HFFc6 (cell line): ENCODE data around the gene ATL3. TPM values are rescaled to one million over a fixed set of nuclear protein-coding genes. Genes with fewer than 3 reads are reported as not detected.

Experiments used
- DNase-seq: peaks from one replicate; pipeline ENCODE4 v3.0.0-alpha.2; 2018
- H3K27ac Mint-ChIP-seq: 2 replicates; pipeline ENCODE4 v1.8.0; 2020; ENCODE audit warnings: mild to moderate bottlenecking, mixed read lengths
- H3K27me3 Mint-ChIP-seq: 2 replicates; pipeline ENCODE4 v1.8.0; 2021; ENCODE audit warnings: mild to moderate bottlenecking, moderate library complexity, mixed read lengths; ENCODE audit not compliant: insufficient read depth
- H3K36me3 Mint-ChIP-seq: 2 replicates; pipeline ENCODE4 v1.8.0; 2021; ENCODE audit warnings: low read depth, mixed read lengths
- H3K4me1 Mint-ChIP-seq: 2 replicates; pipeline ENCODE4 v1.8.0; 2020; ENCODE audit warnings: low read depth, mixed read lengths
- H3K4me3 Mint-ChIP-seq: 2 replicates; pipeline ENCODE4 v1.8.0; 2020; ENCODE audit warnings: mild to moderate bottlenecking, moderate library complexity, mixed read lengths
- H3K9me3 Mint-ChIP-seq: 2 replicates; pipeline ENCODE4 v1.8.0; 2020; ENCODE audit warnings: mild to moderate bottlenecking, mixed read lengths
- CTCF ChIP-seq: fragments of 200-600 bp; sonication (generic); IDR thresholded peaks from 2 replicates; pipeline ENCODE4 v1.5.0; 2021; ENCODE audit warnings: antibody characterized with exemption, mild to moderate bottlenecking
- total RNA-seq, 6 experiments: library from RNA; stranded (reverse); fragmentation: NEBNext Ultra II Directional; extraction: Animal tissue kit (Norgen Biotek cat#: 25700); gene quantifications; 2 replicates in 1 of 6; 3 replicates in 5 of 6; pipeline ENCODE4 v1.2.3, GENCODE V29; 2021

Gene ATL3
- total RNA-seq, 6 experiments from 2014 or later = 96.9 to 116 (median 109) TPM

- no peaks in the 10 kb centered on the region for H3K9me3 Mint-ChIP-seq
- no peaks in the 10 kb centered on the region; the same call in 1 of the 2 replicates for H3K27me3 Mint-ChIP-seq
- DNase-seq = no peak
- peaks cover 3% of the 10 kb centered on the region for H3K36me3 Mint-ChIP-seq
- no peak overlapping the region for H3K4me3 Mint-ChIP-seq
- no peak for TF ChIP-seq CTCF
- H3K27ac Mint-ChIP-seq = no peak overlapping the region
- peaks cover 30% of the 10 kb centered on the region for H3K4me1 Mint-ChIP-seq
These were observed 34.4 kb upstream of the ATL3 start for GRCh38 chr11:63705526-63705925.

DNA sequence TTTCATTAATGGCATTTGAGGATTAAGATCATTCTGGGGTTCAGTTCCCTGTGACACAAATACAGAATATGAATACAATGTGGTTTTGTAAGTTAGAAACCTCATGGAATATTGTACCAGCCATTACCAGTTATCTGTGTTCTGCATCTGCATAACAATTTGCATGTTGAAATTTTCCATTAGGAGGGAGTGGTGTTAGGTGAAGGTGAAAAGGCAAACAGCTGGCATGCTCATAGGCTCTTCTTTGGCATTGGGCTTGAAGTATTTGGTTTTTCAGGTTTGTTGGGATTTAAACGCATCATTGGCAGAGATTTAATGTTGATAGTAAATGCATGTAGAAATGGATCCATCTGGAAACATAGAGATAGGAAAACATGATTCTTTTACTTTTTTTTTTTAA lies 28.7 kb upstream of the ATL3 start:
- no peak for DNase-seq

GRCh38 chr11:63698976-63699733 lies 28.0 kb upstream of the ATL3 start:
- H3K27me3 Mint-ChIP-seq = no peaks in the 10 kb centered on the region; the same call in 1 of the 2 replicates
- no peak for TF ChIP-seq CTCF
- H3K4me1 Mint-ChIP-seq = peaks cover 11% of the 10 kb centered on the region
- H3K4me3 Mint-ChIP-seq = no peak overlapping the region
- no peak overlapping the region; the same call in 1 of the 2 replicates for H3K27ac Mint-ChIP-seq
- no peaks in the 10 kb centered on the region for H3K9me3 Mint-ChIP-seq
- DNase-seq = no peak
- H3K36me3 Mint-ChIP-seq = no peaks in the 10 kb centered on the region; the same call in 1 of the 2 replicates

More for the DNA sequence above, 28.7 kb upstream of the ATL3 start:
- Mint-ChIP-seq H3K27ac (no peak overlapping the region), H3K4me3 (no peak overlapping the region), H3K27me3 (no peaks in the 10 kb centered on the region; the same call in 1 of the 2 replicates), H3K4me1 (peaks cover 17% of the 10 kb centered on the region), H3K9me3 (no peaks in the 10 kb centered on the region), H3K36me3 (no peaks in the 10 kb centered on the region; the same call in 1 of the 2 replicates)
- TF ChIP-seq CTCF = no peak

GRCh38 chr11:63694596-63694995 lies 23.4 kb upstream of the ATL3 start:
- no peak for DNase-seq
- Mint-ChIP-seq H3K27ac (no peak overlapping the region), H3K36me3 (peaks cover 4% of the 10 kb centered on the region; the same call in 1 of the 2 replicates), H3K4me3 (no peak overlapping the region), H3K9me3 (no peaks in the 10 kb centered on the region), H3K4me1 (peaks cover 4% of the 10 kb centered on the region), H3K27me3 (no peaks in the 10 kb centered on the region; the same call in 1 of the 2 replicates)
- TF ChIP-seq CTCF = no peak

GRCh38 chr11:63687845-63688244 lies 16.7 kb upstream of the ATL3 start:
- Mint-ChIP-seq H3K4me3 (no peak overlapping the region), H3K36me3 (peaks cover 4% of the 10 kb centered on the region; the same call in 1 of the 2 replicates), H3K4me1 (peaks cover 39% of the 10 kb centered on the region), H3K27me3 (no peaks in the 10 kb centered on the region; the same call in none of the 2 replicates), H3K9me3 (no peaks in the 10 kb centered on the region), H3K27ac (no peak overlapping the region)
- no peak for TF ChIP-seq CTCF
- no peak for DNase-seq
